Astrocyte (in vitro differentiated cells and primary cell): ENCODE data around the gene CACNA1H.

Experiments
- CTCF ChIP-seq: IDR thresholded peaks from 2 replicates; pipeline ENCODE4 v1.5.1; 2011; ENCODE audit warnings: low read depth, mild to moderate bottlenecking, inconsistent platforms, low read length, moderate library complexity; ENCODE audit not compliant: insufficient read depth
- EZH2 ChIP-seq: IDR thresholded peaks from 2 replicates; pipeline ENCODE4 v1.6.1; 2012; ENCODE audit warnings: mild to moderate bottlenecking, low read length, inconsistent platforms; ENCODE audit not compliant: insufficient read depth

- TF ChIP-seq CTCF (no peak), EZH2 (no peak)
Observed at GRCh38 chr16:1106659-1107058, 46.2 kb upstream of the CACNA1H start.
